ENCODE results near the gene ADAMTSL5.

Gene ADAMTSL5

GRCh38 chr19:1512671-1513498 is at the start of gene ADAMTSL5:
Gene ADAMTSL5 (minus strand): TSS chr19:1513019. CDS start chr19:1510943, 2,076 bp downstream.
- in situ Hi-C loops (cut with MboI; ENCODE audit: low sequenced_read_pairs): no loop called here

- in situ Hi-C loops (cut with MboI; ENCODE audit: low sequenced_read_pairs): no loop called here
Measured at GRCh38 chr19:1561236-1561842, 48.5 kb upstream of the ADAMTSL5 start.

GRCh38 chr19:1560286-1560882 is 47.6 kb upstream of the ADAMTSL5 start:
- in situ Hi-C loops (cut with MboI; ENCODE audit: low sequenced_read_pairs): no loop called here

- in situ Hi-C loops (cut with MboI; ENCODE audit: low sequenced_read_pairs): no loop called here
Measured at GRCh38 chr19:1558552-1558951, 45.7 kb upstream of the ADAMTSL5 start.

GRCh38 chr19:1556390-1557070 is 43.7 kb upstream of the ADAMTSL5 start:
- in situ Hi-C loops (cut with MboI; ENCODE audit: low sequenced_read_pairs): no loop called here

- in situ Hi-C loops (cut with MboI; ENCODE audit: low sequenced_read_pairs): no loop called here
Measured at GRCh38 chr19:1555487-1556389, 42.9 kb upstream of the ADAMTSL5 start.

- in situ Hi-C loops (cut with MboI; ENCODE audit: low sequenced_read_pairs): no loop called here
Measured at GRCh38 chr19:1554968-1555367, 42.1 kb upstream of the ADAMTSL5 start.

- in situ Hi-C loops (cut with MboI; ENCODE audit: low sequenced_read_pairs): no loop called here
Measured at GRCh38 chr19:1553415-1553814, 40.6 kb upstream of the ADAMTSL5 start.

GRCh38 chr19:1551068-1552040 is 38.5 kb upstream of the ADAMTSL5 start:
- in situ Hi-C loops (cut with MboI; ENCODE audit: low sequenced_read_pairs): no loop called here

- in situ Hi-C loops (cut with MboI; ENCODE audit: low sequenced_read_pairs): loop anchor here (25.0 kb wide), 1 partner anchor 263 kb away; the partner anchor contains the start of gene ATP8B3
Measured at GRCh38 chr19:1549332-1549945, 36.6 kb upstream of the ADAMTSL5 start.

GRCh38 chr19:1540365-1540925 is 27.6 kb upstream of the ADAMTSL5 start:
- in situ Hi-C loops (cut with MboI; ENCODE audit: low sequenced_read_pairs): loop anchor here (25.0 kb wide), 1 partner anchor 272 kb away; the partner anchor contains the start of gene ATP8B3

- in situ Hi-C loops (cut with MboI; ENCODE audit: low sequenced_read_pairs): loop anchor here (25.0 kb wide), 1 partner anchor 273 kb away; the partner anchor contains the start of gene ATP8B3
Measured at GRCh38 chr19:1539749-1540148, 26.9 kb upstream of the ADAMTSL5 start.

GRCh38 chr19:1538978-1539377 is 26.2 kb upstream of the ADAMTSL5 start:
- in situ Hi-C loops (cut with MboI; ENCODE audit: low sequenced_read_pairs): loop anchor here (25.0 kb wide), 1 partner anchor 273 kb away; the partner anchor contains the start of gene ATP8B3

- in situ Hi-C loops (cut with MboI; ENCODE audit: low sequenced_read_pairs): loop anchor here (25.0 kb wide), 1 partner anchor 277 kb away; the partner anchor contains the start of gene ATP8B3
Measured at GRCh38 chr19:1535699-1536098, 22.9 kb upstream of the ADAMTSL5 start.

- in situ Hi-C loops (cut with MboI; ENCODE audit: low sequenced_read_pairs): loop anchor here (25.0 kb wide), 1 partner anchor 277 kb away; the partner anchor contains the start of gene ATP8B3
Measured at GRCh38 chr19:1534972-1535371, 22.2 kb upstream of the ADAMTSL5 start.

GRCh38 chr19:1533510-1534150 is 20.8 kb upstream of the ADAMTSL5 start:
- in situ Hi-C loops (cut with MboI; ENCODE audit: low sequenced_read_pairs): loop anchor here (25.0 kb wide), 1 partner anchor 279 kb away; the partner anchor contains the start of gene ATP8B3

- in situ Hi-C loops (cut with MboI; ENCODE audit: low sequenced_read_pairs): loop anchor here (25.0 kb wide), 1 partner anchor 280 kb away; the partner anchor contains the start of gene ATP8B3
Measured at GRCh38 chr19:1532003-1532402, 19.2 kb upstream of the ADAMTSL5 start.
